NK-92 treated with Interleukin-12 subunit alpha and Interleukin-12 subunit beta, amount 100 ng/mL, for 24 hours (cell line): ENCODE results near the gene TMEM30B.
"Not testable (repeated sequence)": the region's sequence is repeated elsewhere in the genome, so short reads cannot be mapped to it uniquely, and the experiment has no call there.

Experiments used
- DNase-seq: peaks from one replicate; lab custom pipeline; 2025; lab: John Stamatoyannopoulos, UW

Gene TMEM30B

GRCh38 chr14:61266436-61266835 lies 14.7 kb downstream of the TMEM30B start:
- DNase-seq = no peak

- DNase-seq = no peak
Measured at GRCh38 chr14:61264651-61265050, 16.5 kb downstream of the TMEM30B start.

- no peak for DNase-seq
Measured at GRCh38 chr14:61264010-61264571, 17.0 kb downstream of the TMEM30B start.

GRCh38 chr14:61262082-61262481 lies 19.1 kb downstream of the TMEM30B start:
- no peak for DNase-seq

- DNase-seq = no peak
Measured at GRCh38 chr14:61260939-61261776, 20.0 kb downstream of the TMEM30B start.

- no peak for DNase-seq
Measured at GRCh38 chr14:61258985-61259384, 22.2 kb downstream of the TMEM30B start.

- no peak for DNase-seq
Measured at GRCh38 chr14:61257469-61258057, 23.6 kb downstream of the TMEM30B start.

- no peak for DNase-seq
Measured at GRCh38 chr14:61256826-61257468, 24.2 kb downstream of the TMEM30B start.

GRCh38 chr14:61255968-61256367 lies 25.2 kb downstream of the TMEM30B start:
- no peak for DNase-seq

GRCh38 chr14:61254808-61255526 lies 26.2 kb downstream of the TMEM30B start:
- no peak for DNase-seq

GRCh38 chr14:61253064-61253738 lies 27.9 kb downstream of the TMEM30B start:
- no peak for DNase-seq

GRCh38 chr14:61252369-61253063 lies 28.6 kb downstream of the TMEM30B start:
- DNase-seq = peak; percentile 29

- no peak for DNase-seq
Measured at GRCh38 chr14:61250063-61250462, 31.1 kb downstream of the TMEM30B start.

GRCh38 chr14:61247935-61248334 lies 33.2 kb downstream of the TMEM30B start:
- no peak for DNase-seq

- no peak for DNase-seq
Measured at GRCh38 chr14:61246721-61247120, 34.4 kb downstream of the TMEM30B start.

GRCh38 chr14:61244009-61244408 lies 37.1 kb downstream of the TMEM30B start:
- DNase-seq = no peak

GRCh38 chr14:61240206-61240605 lies 40.9 kb downstream of the TMEM30B start:
- no peak for DNase-seq

- not testable (repeated sequence) for DNase-seq
Measured at GRCh38 chr14:61239285-61239684, 41.9 kb downstream of the TMEM30B start.

- DNase-seq = no peak
Measured at GRCh38 chr14:61238611-61239245, 42.4 kb downstream of the TMEM30B start.

GRCh38 chr14:61234215-61234916 lies 46.8 kb downstream of the TMEM30B start:
- DNase-seq = no peak
